Prostate gland (tissue), 2 donors: ENCODE data around the gene VPS13C.

Source experiments
- POLR2A ChIP-seq: fragments of 450-650 bp; IDR thresholded peaks from one replicate; pipeline ENCODE4 v1.6.1; 2016; ENCODE audit warnings: antibody characterized with exemption, mild to moderate bottlenecking
- POLR2AphosphoS5 ChIP-seq: sonication (generic); formaldehyde crosslinking; IDR thresholded peaks from one replicate; pipeline ENCODE4 v1.6.1; 2017; ENCODE audit warnings: antibody characterized with exemption
- TF ChIP-seq, protein P1 (sequence below), 4 experiments: fragments of 200-600 bp in 2 of 4; fragments of 450-650 bp in 2 of 4; sonication (generic) in 2 of 4; IDR thresholded peaks; 1 replicate in 3 of 4; 2 replicates in 1 of 4; pipeline ENCODE4 v1.5.1; 2016 to 2019; ENCODE audit warnings: antibody characterized with exemption in 4 of 4, mild to moderate bottlenecking in 2 of 4, moderate library complexity in 2 of 4

DNA sequence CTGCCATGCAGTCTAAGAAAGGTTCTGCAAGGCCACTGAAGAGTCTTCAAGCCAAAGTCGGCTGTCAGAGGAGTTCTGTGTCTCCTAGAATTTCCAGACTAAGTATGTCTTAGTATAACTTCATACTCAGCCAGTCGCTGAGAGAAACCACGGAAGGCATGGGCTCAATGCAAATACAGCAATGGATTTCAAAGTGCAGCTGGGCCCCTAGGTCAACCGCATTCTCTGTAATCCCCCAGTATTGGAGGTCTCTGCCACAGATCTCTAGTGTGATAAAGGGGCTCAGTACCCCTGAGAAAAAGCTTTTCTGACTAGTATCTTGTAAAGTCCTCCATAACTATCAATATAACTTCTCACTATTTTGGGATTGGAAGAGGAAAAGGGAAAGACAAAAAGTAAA, 208.3 kb downstream of the VPS13C start:
- TF ChIP-seq, protein P1, sequence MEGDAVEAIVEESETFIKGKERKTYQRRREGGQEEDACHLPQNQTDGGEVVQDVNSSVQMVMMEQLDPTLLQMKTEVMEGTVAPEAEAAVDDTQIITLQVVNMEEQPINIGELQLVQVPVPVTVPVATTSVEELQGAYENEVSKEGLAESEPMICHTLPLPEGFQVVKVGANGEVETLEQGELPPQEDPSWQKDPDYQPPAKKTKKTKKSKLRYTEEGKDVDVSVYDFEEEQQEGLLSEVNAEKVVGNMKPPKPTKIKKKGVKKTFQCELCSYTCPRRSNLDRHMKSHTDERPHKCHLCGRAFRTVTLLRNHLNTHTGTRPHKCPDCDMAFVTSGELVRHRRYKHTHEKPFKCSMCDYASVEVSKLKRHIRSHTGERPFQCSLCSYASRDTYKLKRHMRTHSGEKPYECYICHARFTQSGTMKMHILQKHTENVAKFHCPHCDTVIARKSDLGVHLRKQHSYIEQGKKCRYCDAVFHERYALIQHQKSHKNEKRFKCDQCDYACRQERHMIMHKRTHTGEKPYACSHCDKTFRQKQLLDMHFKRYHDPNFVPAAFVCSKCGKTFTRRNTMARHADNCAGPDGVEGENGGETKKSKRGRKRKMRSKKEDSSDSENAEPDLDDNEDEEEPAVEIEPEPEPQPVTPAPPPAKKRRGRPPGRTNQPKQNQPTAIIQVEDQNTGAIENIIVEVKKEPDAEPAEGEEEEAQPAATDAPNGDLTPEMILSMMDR (IDR thresholded peaks at IDR 0.05) = no peak
- no peak for TF ChIP-seq POLR2A
- no peak for TF ChIP-seq POLR2AphosphoS5
